GM18858 (cell line): Measurements from ENCODE around the gene EIPR1.
A peak's percentile ranks its signal among the peaks of the same experiment; 100 is the strongest.
"Not testable (repeated sequence)": the region's sequence is repeated elsewhere in the genome, so short reads cannot be mapped to it uniquely, and the experiment has no call there.

Experiments
- ATAC-seq: cut with Tn5 transposase; IDR thresholded peaks from one replicate; pipeline ENCODE4 v1.9.1; 2021; ENCODE audit not compliant: unreplicated experiment

Gene EIPR1

DNA sequence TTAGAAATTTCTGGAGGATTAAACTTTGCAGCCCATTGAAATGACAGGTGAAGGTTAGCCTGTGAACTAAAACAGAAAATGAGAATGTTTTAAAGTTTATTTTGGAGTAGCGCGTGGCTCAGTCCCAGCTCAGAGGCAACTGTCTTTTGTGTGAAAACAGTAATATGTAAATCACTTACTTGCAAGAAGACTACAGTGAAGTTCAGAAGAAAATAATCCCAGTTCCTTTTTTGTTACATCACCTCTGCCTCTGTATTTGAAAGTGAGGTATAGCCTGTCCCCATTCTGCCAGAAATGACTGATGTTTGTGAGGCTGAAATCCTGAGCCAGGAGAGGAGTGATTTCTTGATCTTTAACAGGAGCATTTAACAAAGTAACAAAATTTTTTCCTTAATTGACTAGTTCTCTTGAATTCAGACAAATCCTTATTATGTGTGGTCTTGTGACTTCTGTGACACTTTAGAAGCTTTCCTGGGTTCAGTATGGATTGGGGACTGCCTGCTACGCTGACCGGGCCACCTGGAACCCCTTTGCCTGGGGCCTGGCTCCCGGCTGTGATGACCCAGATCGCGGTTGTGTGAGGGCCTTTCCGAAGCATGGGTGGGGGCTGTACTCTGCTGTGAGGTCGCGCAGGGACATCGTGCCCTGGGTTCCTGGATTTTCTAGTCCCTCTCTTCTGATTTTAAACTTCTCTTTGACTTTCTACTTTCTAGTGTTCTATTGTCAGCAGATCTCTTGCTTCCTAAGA lies 26.1 kb upstream of the EIPR1 start:
- peak; percentile 100 for ATAC-seq

DNA sequence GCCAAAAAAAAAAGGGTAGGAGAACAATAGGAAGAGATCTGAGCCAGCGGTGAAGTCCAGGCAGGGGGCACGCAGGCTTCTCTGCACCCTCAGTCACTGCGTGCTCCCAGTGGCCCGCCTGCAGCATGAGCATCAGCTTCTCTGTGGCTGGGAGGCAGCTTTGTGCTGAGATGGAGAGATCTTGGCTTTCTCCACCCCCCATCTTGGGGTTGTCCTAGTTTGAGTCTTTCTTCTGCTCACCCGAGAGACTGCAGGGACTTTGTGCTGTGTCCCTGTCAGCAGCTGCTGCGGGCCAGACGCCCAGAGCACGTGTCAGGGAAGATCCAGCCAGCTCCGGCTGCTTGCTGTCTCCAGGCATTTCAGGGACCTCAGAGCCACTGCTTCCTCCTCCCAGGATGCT lies 22.2 kb upstream of the EIPR1 start:
- no peak for ATAC-seq

DNA sequence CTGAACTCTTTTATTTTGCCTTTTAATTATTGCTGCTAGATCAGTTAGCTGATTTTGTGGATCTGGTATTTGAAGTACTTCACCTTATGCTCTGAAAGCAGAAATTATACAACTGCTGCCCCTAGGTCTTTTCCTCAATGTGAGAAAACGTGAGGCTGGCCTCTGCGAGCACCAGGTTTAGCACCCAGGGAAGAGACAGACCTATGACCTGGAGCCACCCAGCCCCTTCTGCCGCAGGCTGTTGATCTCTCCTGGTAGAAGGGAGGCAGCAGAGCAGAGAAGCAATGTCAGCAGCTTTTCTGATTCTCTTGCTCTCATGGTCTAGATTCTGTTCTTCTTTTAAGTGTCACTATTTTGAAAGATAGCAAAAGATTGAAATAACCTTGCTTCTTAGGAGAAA lies 21.8 kb upstream of the EIPR1 start:
- ATAC-seq: no peak

DNA sequence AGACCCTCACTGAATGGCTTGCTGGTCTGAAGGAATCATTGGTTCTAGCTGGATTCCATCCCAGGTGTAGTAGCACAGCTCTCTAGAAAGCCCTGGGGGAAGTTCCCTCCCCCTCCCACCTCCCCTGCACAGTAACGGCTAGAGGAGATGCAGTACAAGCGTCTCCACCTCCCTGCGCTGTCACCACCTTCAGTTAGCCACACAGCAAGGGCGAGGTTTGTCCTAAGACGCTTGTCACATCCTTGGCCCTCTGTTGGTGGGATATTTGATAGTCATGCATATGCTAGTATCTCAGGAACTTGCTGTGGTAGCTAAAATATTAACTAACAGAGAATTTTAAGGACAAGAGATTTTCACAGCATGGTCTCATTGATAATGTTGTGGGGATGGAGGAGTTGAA lies 21.2 kb upstream of the EIPR1 start:
- ATAC-seq: no peak

DNA sequence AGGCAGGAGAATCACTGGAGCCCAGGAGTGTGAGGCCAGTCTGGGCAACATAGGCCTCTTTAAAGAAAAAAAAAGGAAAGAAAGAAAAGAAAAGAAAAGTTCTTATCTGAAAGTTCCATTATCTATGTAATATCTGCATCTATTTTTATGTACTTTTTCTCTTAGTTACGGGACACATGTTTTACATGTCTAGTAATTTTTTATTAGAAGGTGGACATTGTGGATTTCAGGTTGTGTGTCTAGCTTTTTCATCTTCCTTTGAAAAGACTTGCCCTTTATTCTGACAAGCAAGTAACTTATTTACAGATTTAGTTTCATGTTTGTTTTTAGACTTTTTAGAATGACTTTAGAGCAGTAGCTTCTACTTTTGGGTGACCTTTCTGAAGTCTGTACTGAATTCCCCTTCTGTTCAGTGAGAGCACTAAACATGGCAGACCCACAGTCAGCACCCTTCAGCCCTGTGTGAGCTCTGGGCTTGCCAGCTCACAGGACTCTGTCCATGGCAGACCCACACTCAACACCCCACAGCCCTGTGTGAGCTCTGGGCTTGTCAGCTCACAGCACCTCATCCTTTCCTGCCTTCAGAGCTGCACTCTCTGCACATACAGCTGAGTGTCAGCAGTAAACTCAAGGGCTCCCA lies 19.4 kb upstream of the EIPR1 start:
- no peak for ATAC-seq

DNA sequence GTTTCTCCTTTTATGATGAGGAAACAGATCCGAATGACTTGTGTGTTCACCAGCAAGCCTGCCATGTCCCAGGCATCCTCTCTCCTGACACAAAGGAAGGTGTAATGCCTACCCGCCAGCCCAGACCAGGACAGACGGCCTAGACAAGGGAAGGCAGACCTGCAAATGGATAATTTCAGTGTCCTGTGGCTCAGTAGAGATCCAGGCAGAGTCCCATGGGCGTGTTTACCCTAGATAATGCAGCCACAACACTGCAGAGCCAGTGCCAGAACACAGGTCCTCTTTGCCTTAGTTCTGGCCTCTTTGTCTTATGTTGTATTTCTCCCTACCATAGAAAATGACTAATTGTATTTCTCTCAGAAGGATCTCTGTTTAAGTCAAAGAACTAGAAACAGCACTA lies 14.6 kb upstream of the EIPR1 start:
- no peak for ATAC-seq

DNA sequence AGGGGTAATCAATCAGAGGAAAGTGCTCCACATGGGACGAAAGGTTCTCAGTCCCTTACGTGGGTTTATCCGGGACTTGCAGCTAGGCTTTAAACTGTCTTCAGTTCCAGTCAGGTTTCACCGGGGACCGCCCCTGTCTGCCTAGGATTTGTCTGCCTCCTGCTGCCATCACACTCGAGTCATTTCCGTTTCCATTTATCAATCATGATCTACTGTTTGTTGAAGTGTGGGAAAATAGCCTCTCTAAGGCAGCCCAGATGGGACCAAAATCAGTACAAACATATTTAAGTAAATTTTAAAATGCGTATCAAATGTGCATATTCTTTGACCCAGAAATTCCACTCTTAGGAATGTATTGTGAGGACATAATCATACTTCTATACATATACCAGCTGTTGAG lies 12.4 kb upstream of the EIPR1 start:
- no peak for ATAC-seq

DNA sequence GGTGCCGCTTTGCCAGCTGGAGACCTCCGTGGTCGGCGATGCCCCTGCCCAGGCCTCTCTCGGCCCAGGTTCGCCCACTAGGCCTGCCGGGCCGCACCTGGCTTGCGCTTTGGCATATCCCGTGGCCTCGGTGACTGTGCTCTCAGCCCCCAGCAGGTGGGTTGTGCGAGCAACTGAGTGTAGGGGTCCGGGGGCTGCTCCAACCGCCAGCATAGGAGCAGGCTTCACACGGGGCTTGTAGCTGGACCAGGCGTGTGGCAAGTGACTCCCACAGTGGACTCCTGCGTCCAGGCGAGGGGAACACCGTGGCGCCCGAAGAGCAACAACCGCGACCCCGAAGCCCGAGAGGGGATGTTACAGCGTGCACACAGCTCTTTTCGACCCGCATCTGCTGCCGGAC lies 11.6 kb upstream of the EIPR1 start:
- ATAC-seq: no peak

DNA sequence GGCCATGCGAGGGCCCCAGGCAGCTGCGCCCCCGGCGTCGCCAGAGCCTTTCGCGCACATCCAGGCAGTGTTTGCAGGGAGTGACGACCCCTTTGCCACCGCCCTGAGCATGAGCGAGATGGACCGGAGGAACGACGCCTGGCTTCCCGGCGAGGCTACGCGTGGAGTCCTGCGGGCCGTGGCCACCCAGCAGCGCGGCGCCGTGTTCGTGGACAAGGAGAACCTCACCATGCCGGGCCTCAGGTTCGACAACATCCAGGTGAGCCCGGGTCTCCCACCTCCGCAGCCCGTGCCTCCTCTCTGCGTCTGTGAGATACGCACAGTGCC lies 10.8 kb upstream of the EIPR1 start:
- no peak for ATAC-seq

DNA sequence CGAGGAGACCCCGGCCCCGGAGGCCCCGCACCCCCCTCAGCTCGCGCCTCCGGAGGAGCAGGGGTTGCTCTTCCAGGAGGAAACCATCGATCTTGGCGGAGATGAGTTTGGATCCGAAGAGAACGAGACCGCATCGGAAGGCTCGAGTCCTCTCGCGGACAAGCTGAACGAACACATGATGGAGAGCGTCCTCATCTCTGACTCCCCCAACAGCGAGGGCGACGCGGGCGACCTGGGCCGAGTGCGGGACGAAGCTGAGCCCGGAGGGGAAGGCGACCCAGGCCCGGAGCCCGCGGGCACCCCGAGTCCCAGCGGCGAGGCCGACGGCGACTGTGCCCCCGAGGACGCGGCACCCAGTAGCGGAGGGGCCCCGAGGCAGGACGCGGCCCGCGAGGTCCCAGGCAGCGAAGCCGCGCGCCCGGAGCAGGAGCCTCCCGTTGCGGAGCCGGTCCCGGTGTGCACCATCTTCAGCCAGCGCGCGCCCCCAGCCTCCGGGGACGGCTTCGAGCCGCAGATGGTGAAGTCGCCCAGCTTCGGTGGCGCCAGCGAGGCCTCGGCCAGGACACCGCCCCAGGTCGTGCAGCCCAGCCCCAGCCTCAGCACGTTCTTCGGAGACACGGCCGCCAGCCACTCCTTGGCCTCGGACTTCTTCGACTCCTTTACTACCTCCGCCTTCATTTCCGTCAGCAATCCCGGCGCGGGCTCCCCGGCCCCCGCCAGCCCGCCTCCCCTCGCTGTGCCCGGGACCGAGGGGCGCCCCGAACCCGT lies 10.2 kb upstream of the EIPR1 start:
- ATAC-seq: no peak

DNA sequence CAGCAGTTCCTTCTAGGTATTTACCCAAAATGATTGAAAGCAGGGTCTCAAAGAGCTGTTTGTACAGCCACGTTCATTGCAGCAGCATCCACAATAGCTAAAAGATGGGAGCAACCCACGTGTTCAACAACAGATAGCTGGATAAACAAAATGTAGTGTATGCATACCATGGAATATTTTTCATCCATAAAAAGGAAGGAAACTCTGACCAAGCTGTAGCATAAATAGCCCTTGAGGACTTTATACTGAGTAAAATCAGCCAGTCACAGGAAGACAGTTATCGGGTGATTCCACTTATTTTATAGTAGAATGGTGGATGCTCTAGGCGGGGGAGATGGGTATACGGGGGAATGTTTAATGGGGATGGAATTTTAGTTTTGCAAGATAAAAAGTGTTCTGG lies 9.4 kb upstream of the EIPR1 start:
- ATAC-seq: no peak

DNA sequence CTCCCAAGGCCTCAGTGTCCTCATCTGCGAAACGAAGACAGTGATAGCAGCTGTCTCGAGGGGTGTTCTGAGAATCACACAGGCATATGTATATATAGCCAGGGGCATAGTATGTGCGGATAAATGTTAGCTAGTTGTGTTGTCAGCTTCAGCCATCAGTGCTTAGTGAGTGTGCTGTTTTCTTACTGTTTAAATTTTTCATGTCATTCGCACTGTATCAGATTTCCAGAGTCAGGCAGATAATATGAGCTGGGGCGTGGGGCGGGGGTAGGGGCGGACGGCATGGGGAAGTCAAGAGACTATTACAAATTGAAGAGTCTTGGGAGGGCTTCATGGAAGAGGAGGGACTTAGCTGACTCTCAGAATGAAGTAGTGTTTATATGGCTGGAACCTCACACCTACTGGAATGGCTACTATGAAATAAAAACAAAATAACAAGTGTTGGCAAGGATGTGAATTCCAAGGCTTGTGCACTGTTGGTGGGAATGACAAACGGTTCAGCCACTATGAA lies 8.9 kb upstream of the EIPR1 start:
- no peak for ATAC-seq

DNA sequence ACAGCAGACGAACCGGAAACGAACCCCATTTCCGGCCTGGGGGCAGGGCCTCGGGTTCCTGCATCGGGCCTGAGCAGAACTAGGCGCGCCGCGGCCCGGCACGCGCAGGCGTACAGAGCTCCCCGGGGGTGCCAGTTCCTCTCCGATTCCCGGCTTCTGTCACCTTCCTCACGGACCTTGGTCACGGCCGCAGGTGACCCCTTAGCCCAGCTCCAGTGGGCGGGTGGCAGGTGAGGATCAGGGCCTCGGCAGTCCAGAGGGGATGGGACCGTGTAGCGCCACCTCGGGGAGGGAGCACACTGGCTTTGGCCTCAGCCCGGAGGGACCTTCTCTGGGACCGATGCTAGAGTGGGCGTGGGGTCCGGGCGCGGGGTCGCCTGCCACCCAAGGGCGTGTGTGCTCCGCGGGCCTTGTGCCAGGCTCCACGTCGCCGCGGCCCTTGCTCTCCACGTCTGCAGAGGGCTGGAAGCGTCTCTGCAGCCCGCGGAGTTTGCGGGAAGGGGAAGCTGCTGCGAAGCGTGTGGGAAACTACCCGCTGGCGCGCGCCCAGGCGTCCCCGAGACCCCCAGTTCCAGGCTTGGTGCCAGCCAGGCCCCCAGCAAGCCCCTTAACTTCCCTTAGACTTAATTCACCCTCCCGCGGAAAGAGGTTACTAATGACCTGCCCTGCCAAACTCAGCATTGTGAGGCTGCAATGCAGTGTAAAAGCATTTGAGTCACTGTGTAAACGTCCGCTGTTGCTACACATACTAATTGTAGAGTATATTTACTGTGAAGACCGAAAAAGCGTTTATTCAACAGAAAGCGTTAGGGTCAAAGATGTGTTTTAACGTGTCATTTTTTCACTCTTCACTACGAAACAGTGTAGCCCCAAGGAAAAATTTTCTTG lies 2.3 kb upstream of the EIPR1 start, which contains the start of gene TRAPPC12:
Gene TRAPPC12, plus strand, starts transcription at position 48 of the 888 bp plus-strand sequence. CDS start 7,930 bp downstream, outside the sequence.
- peak; percentile 58 for ATAC-seq

DNA sequence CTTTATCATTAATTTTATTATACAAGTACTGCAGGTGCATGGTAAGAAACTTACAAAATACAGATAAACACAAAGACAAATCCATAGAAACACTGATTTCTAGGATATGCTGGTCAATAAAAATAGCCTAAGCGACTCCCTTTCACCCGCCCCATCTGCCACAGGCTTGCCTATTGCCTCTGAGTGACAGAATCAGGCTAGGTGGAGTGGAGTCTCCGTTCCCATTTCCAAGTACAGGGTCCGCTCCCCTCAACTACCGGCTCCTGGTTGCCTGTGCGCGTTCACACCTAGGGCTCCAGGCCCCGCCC lies 1.7 kb upstream of the EIPR1 start:
- no peak for ATAC-seq

DNA sequence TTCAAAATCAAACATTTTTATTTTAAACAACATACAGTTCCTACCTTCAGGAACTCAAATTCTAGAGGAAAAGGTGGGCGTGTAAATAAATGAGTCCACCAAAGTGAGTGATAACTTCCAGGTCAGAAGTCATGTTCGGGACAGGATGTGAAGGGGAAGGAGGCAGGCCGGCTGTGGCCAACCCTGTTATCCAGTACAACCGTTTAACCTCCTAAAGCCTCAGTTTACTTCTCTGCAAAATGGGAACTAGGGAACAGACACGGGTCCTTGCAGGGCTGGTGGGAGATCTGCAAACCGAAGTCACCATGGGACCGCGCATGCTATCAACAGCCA lies 373 bp downstream of the EIPR1 start:
- peak; percentile 12 for ATAC-seq

DNA sequence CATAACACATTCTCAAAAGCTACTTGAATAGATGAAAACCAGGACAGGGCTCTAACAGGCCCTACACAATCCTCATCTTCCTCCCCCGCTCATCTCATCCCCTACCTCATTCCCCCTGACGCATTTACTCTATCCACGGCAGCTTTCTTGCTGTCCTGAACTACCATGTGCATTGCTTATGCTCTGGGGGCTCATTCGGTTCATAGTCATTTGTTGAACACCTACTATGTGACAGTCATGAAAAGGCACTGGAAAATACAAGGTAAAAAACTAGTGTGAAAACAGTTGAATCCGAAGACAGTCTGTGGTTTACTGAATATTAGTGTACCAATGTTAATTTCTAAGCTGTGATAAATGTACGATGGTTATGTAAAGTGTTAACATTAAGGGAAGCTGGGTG lies 797 bp downstream of the EIPR1 start:
- no peak for ATAC-seq

DNA sequence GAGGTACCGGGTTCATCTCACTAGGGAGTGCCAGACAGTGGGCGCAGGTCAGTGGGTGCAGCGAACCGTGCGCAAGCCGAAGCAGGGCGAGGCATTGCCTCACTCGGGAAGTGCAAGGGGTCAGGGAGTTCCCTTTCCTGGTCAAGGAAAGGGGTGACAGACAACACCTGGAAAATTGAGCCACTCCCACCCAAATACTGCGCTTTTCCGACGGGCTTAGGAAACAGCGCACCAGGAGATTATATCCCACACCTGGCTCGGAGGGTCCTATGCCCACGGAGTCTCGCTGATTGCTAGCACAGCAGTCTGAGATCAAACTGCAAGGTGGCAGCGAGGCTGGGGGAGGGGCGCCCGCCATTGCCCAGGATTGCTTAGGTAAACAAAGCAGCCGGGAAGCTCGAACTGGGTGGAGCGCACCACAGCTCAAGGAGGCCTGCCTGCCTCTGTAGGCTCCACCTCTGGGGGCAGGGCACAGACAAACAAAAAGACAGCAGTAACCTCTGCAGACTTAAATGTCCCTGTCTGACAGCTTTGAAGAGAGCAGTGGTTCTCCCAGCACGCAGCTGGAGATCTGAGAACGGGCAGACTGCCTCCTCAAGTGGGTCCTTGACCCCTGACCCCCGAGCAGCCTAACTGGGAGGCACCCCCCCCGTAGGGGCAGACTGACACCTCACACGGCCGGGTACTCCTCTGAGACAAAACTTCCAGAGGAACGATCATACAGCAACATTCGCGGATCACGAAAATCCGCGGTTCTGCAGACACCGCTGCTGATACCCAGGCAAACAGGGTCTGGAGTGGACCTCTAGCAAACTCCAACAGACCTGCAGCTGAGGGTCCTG lies 8.1 kb downstream of the EIPR1 start:
- ATAC-seq: not testable (repeated sequence)

DNA sequence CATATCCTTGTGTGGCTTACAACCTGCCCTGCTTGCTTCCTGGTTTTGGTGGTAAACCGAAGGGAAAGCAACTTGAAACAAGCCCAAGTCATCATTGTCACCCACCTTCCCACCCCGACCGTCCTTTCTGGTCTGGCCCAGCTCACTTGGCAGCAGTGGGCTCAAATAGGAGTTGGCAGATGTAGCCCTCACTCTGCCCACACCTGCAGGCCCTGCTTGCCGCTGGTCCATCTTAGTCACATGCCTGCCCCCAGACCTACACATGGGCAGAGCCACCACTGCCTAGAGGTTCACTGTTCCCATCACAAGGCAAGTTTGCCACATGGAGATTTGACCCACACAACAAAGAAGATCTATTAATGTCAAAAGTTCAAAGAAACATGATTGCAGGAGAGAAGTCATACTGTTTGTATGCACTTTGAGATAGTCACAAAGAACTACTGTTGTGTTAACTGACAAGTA lies 9.3 kb downstream of the EIPR1 start:
- ATAC-seq: no peak

DNA sequence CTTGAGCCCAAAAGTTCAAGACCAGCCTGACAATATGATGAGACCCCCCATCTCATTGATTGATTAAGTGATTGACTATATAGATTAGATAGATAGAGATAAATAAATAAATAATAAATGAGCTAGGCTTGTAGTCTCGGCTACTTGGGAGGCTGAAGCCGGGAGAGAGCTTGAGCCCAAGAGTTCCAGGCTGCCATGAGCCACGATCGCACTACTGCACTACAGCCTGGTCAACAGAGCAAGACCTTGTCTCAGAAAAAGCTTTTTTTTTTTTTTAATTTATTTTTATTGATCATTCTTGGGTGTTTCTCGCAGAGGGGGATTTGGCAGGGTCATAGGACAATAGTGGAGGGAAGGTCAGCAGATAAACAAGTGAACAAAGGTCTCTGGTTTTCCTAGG lies 12.4 kb downstream of the EIPR1 start:
- ATAC-seq: no peak
